Measurements from ENCODE around the gene CHST13. TPM values are rescaled to one million over a fixed set of nuclear protein-coding genes. Genes with fewer than 3 reads are reported as not detected.

CHST13 gene
- total and polyA plus RNA-seq, 2 donors (not counting 3 experiments of a cell fraction or from before 2014, with no cell fraction given), result 0.04 TPM; not detected in 1

DNA sequence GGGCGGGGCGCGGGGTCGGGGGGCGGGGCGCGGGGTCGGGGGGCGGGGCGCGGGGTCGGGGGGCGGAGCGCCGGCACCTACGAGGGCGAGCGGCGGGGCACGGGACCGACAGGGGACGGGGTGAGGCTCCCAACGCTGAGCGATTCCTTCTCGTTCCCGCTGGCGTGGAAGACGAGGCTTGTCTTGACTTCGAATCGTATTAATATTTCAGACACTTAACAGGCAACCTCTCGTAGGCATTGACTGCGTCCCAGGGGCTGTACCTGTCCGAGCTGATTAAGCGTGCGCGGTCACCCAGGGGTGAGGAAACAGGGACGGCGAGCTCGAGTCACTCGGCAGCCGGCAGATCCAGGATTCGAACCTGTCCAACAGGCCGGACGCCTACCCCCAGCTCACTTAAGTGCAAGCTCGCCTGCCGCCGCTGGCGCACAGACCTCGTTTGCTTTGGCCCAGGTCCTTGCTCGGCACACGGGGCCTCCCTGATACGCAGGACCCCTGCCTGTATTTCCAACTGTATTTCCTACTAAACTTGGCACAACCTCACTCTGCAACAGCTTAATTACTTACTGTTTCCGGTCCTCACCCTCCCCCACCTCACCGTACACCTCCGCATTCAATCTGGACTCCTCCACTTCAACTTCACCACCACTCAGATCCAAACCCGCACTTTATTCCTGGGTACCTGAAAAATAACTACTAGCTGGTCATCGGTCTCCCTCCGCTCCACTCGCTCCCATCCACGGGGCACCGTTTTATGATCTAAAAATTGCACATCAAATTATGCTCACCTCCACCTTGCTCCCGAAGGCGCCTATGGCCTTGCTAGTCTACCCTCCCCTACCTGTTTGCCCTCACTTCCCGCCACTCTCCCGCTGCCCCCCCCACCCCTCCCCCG, 47.5 kb upstream of the CHST13 start:
- H3K4me1 ChIP-seq (ENCODE audit: control insufficient read depth, extremely low read depth, insufficient read depth, low read length), result peaks cover 33% of the 10 kb centered on the region
- ChIA-PET POLR2A (no interaction called here), CTCF (interaction anchor here (0.7 to 1.8 kb wide), 6 partner anchors 11 to 343 kb away, joined by 3 to 8 read pairs (median 6); no protein-coding TSS in a partner anchor)
- peak overlapping the region; percentile 62 for H3K9ac ChIP-seq (replicated peaks; ENCODE audit: extremely low read depth, insufficient read depth, low read length)
- no TSS peak for BruUV-seq (replicated peaks)
- peak overlapping the region; percentile 87 for H3K4me2 ChIP-seq (ENCODE audit: insufficient read depth, low read length)
- no peaks in the 10 kb centered on the region for H3K9me1 ChIP-seq (replicated peaks; ENCODE audit: control insufficient read depth, extremely low read depth, insufficient read depth, low read length)
- peak overlapping the region; percentile 58 to 65 (median 64) for H3K4me3 ChIP-seq (replicated peaks in 1 of 3; ENCODE audit: insufficient read depth in 1 of 3, low read depth in 1 of 3, low read length in 3 of 3)
- peak overlapping the region; percentile 100 for H2AFZ ChIP-seq (ENCODE audit: low read depth, low read length)
- TF ChIP-seq, protein P1, sequence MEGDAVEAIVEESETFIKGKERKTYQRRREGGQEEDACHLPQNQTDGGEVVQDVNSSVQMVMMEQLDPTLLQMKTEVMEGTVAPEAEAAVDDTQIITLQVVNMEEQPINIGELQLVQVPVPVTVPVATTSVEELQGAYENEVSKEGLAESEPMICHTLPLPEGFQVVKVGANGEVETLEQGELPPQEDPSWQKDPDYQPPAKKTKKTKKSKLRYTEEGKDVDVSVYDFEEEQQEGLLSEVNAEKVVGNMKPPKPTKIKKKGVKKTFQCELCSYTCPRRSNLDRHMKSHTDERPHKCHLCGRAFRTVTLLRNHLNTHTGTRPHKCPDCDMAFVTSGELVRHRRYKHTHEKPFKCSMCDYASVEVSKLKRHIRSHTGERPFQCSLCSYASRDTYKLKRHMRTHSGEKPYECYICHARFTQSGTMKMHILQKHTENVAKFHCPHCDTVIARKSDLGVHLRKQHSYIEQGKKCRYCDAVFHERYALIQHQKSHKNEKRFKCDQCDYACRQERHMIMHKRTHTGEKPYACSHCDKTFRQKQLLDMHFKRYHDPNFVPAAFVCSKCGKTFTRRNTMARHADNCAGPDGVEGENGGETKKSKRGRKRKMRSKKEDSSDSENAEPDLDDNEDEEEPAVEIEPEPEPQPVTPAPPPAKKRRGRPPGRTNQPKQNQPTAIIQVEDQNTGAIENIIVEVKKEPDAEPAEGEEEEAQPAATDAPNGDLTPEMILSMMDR (IDR thresholded peaks at IDR 0.05; ENCODE audit: extremely low read depth in 1 of 2, insufficient read depth in 1 of 2, low read depth in 1 of 2, low read length in 2 of 2), result no peak
- TF ChIP-seq FOS (IDR thresholded peaks at IDR 0.05; ENCODE audit: borderline replicate concordance, insufficient read depth, low read length), result no peak
- no peak for TF ChIP-seq POLR2AphosphoS5 (IDR thresholded peaks at IDR 0.05; ENCODE audit: insufficient read depth, low read depth, low read length)
- TF ChIP-seq GATA2 (IDR thresholded peaks at IDR 0.05; ENCODE audit: insufficient read depth, insufficient read length, low read depth, low read length), result no peak
- no peak for TF ChIP-seq MYC (IDR thresholded peaks at IDR 0.05; ENCODE audit: low read depth, low read length)
- TF ChIP-seq POLR2A (IDR thresholded peaks at IDR 0.05; ENCODE audit: low read depth, low read length), result no peak
- TF ChIP-seq EZH2 (IDR thresholded peaks at IDR 0.05; ENCODE audit: borderline replicate concordance, low read depth, low read length, severe bottlenecking), result no peak
- TF ChIP-seq, protein P2, sequence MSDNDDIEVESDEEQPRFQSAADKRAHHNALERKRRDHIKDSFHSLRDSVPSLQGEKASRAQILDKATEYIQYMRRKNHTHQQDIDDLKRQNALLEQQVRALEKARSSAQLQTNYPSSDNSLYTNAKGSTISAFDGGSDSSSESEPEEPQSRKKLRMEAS (IDR thresholded peaks at IDR 0.05; ENCODE audit: insufficient read depth, insufficient read length), result no peak
- no peak for TF ChIP-seq JUN (IDR thresholded peaks at IDR 0.05; ENCODE audit: borderline replicate concordance, insufficient read depth, insufficient read length, low read depth)
- intact Hi-C loops (cut with micrococcal nuclease), result loop anchor here (1.0 to 10.0 kb wide), 4 partner anchors 11 to 562 kb away; partner anchors contain the start of gene CHCHD6
- no peaks in the 10 kb centered on the region for H3K36me3 ChIP-seq (ENCODE audit: control insufficient read depth in 2 of 2, extremely low read depth in 1 of 2, insufficient read depth in 2 of 2, low read length in 2 of 2)
- H3K79me2 ChIP-seq (ENCODE audit: control insufficient read depth, insufficient read depth, low read length), result peaks cover 31% of the 10 kb centered on the region
- H4K20me1 ChIP-seq (replicated peaks; ENCODE audit: control insufficient read depth, extremely low read depth, insufficient read depth, low read length), result no peaks in the 10 kb centered on the region
- DNase-seq (ENCODE audit: low read depth, low spot score), result peak; percentile 62
- FAIRE-seq, result peak; percentile 12
- H3K9me3 ChIP-seq (replicated peaks; ENCODE audit: control insufficient read depth, insufficient read depth, low read length), result no peaks in the 10 kb centered on the region
- H3K27me3 ChIP-seq (ENCODE audit: control insufficient read depth in 2 of 2, insufficient read depth in 2 of 2, low read length in 2 of 2), result no peaks in the 10 kb centered on the region
- H3K27ac ChIP-seq (ENCODE audit: insufficient read depth, low read depth, low read length), result peak overlapping the region; percentile 53
- dilution Hi-C loops (cut with MboI; ENCODE audit: extremely low pct_ligation_motif_present, low sequenced_read_pairs), result no loop called here

All from endothelial cell of umbilical vein (primary cell).